ENCODE data around the gene TIPIN. TPM values are rescaled to one million over a fixed set of nuclear protein-coding genes. Genes with fewer than 3 reads are reported as not detected.
"Not testable (repeated sequence)": the region's sequence is repeated elsewhere in the genome, so short reads cannot be mapped to it uniquely, and the experiment has no call there.

The TIPIN gene
- total and polyA plus RNA-seq, 2 of the 8 experiments (the other 6 are each of a cell fraction or from before 2014, with no cell fraction given): 8.5 to 24.7 TPM

- POLR2A ChIA-PET (ENCODE audit: partially characterized antibody): interaction anchor here (0.9 kb wide), 1 partner anchor 10 kb away, joined by 3 read pairs; no protein-coding TSS in a partner anchor
- H3K27ac ChIP-seq (ENCODE audit: low read depth, low read length); H3K56ac ChIP-seq (replicated peaks; ENCODE audit: insufficient read length, low read depth, low read length); DNase-seq (ENCODE audit: low read depth in 1 of 2, low spot score in 2 of 2); H4K91ac ChIP-seq (replicated peaks; ENCODE audit: insufficient read length, low read length); H2AFZ ChIP-seq (ENCODE audit: low read length); H2AK5ac ChIP-seq (ENCODE audit: low read depth, low read length); H3K4me2 ChIP-seq (ENCODE audit: insufficient read depth in 1 of 2, low read depth in 2 of 2, low read length in 2 of 2); H3K9me3 ChIP-seq (ENCODE audit: insufficient read depth in 2 of 2, low read depth in 1 of 2, low read length in 1 of 2); H3K27me3 ChIP-seq (replicated peaks in 1 of 4; ENCODE audit: control insufficient read depth in 3 of 4, extremely low read depth in 1 of 4, insufficient read depth in 3 of 4, low read length in 3 of 4); H2BK120ac ChIP-seq (replicated peaks; ENCODE audit: low read depth, low read length); H3K4ac ChIP-seq (replicated peaks; ENCODE audit: insufficient read length, low read depth, low read length); H2BK20ac ChIP-seq (ENCODE audit: low read length); H3K36me3 ChIP-seq (ENCODE audit: control insufficient read depth in 2 of 4, insufficient read depth in 4 of 4, low read length in 3 of 4); H3K4me3 ChIP-seq (ENCODE audit: extremely low read depth in 1 of 4, insufficient read depth in 2 of 4, low read depth in 3 of 4, low read length in 4 of 4); H2BK12ac ChIP-seq (ENCODE audit: low read depth, low read length); H3K9ac ChIP-seq (replicated peaks in 1 of 4; ENCODE audit: extremely low read depth in 1 of 4, low read depth in 3 of 4, low read length in 3 of 4); H4K5ac ChIP-seq (ENCODE audit: insufficient read length, low read depth, low read length); FAIRE-seq; H3K18ac ChIP-seq (ENCODE audit: extremely low read depth, low read length); H3K14ac ChIP-seq (ENCODE audit: insufficient read length); H3K23ac ChIP-seq (ENCODE audit: insufficient read length); H2BK5ac ChIP-seq (ENCODE audit: low read depth, low read length); H3K4me1 ChIP-seq (replicated peaks in 1 of 4; ENCODE audit: control insufficient read depth in 3 of 4, insufficient read depth in 4 of 4, low read length in 3 of 4); H4K8ac ChIP-seq (ENCODE audit: extremely low read depth, insufficient read depth, low read length); H3K79me1 ChIP-seq (ENCODE audit: low read depth, low read length); H2BK15ac ChIP-seq (ENCODE audit: low read length); H3K23me2 ChIP-seq (ENCODE audit: low read depth, low read length); H4K20me1 ChIP-seq (replicated peaks in 1 of 2; ENCODE audit: control insufficient read depth in 1 of 2, insufficient read depth in 2 of 2, low read length in 2 of 2); H3K79me2 ChIP-seq (ENCODE audit: control insufficient read depth in 1 of 2, insufficient read depth in 2 of 2, low read length in 2 of 2): not testable (repeated sequence)
- 94% methylated on average over 9 of the region's 10 CpGs; no CpG with 5 or more reads in 1 of the 2 experiments for WGBS, 2 experiments (ENCODE audit: extremely low coverage in 1 of 2, insufficient coverage in 1 of 2, insufficient read length in 1 of 2, insufficient replicate concordance in 2 of 2, low coverage in 1 of 2, low lambda C conversion rate in 2 of 2, missing lambda C conversion rate in 1 of 2)
- CTCF ChIA-PET (ENCODE audit: partially characterized antibody): interaction anchor here (0.6 kb wide), 1 partner anchor 58 kb away, joined by 3 read pairs; no protein-coding TSS in a partner anchor
Measured at GRCh38 chr15:66304425-66304824, 52.1 kb downstream of the TIPIN start.
